ENCODE data around the gene CLEC2B.

CLEC2B gene

GRCh38 chr12:9829982-9830381 is 39.2 kb downstream of the CLEC2B start:
- no peak overlapping the region for H3K27ac ChIP-seq (ENCODE audit: low read depth, low read length)
- H3K4me3 ChIP-seq (ENCODE audit: insufficient read depth, low read length, poor library complexity, severe bottlenecking), result no peak overlapping the region
- H2AFZ ChIP-seq (ENCODE audit: low read depth, low read length, severe bottlenecking), result no peak overlapping the region
- H3K9ac ChIP-seq (ENCODE audit: low read length), result no peak overlapping the region
- no peaks in the 10 kb centered on the region for H4K20me1 ChIP-seq (ENCODE audit: low read depth, low read length)
- no peaks in the 10 kb centered on the region for H3F3A ChIP-seq (ENCODE audit: insufficient read depth)
- H3K36me3 ChIP-seq (ENCODE audit: low read length), result no peaks in the 10 kb centered on the region
- no peaks in the 10 kb centered on the region for H3K9me3 ChIP-seq (ENCODE audit: insufficient read depth, low read length)
- TF ChIP-seq EZH2phosphoT487 (conservative IDR thresholded peaks at IDR 0.05; ENCODE audit: low read length), result no peak
- no peak for TF ChIP-seq CTCF (IDR thresholded peaks at IDR 0.05; ENCODE audit: insufficient read depth, low read length, poor library complexity, severe bottlenecking)
- no peak overlapping the region for H3K4me2 ChIP-seq (ENCODE audit: low read depth, low read length, poor library complexity, severe bottlenecking)
- H3K9me2 ChIP-seq (replicated peaks; ENCODE audit: insufficient read depth, low read length), result no peaks in the 10 kb centered on the region
- H3K79me2 ChIP-seq (ENCODE audit: insufficient read depth, low read length), result no peaks in the 10 kb centered on the region
- H3K27me3 ChIP-seq (ENCODE audit: low read length), result no peaks in the 10 kb centered on the region

GRCh38 chr12:9829483-9829882 is 39.7 kb downstream of the CLEC2B start:
- Histone ChIP-seq H3K9me3 (ENCODE audit: insufficient read depth, low read length) (no peaks in the 10 kb centered on the region), H3K4me2 (ENCODE audit: low read depth, low read length, poor library complexity, severe bottlenecking) (no peak overlapping the region)

GRCh38 chr12:9827209-9827888 is 41.8 kb downstream of the CLEC2B start, which contains the start of gene KLRF1:
Gene KLRF1 (plus strand): TSS chr12:9827481. CDS start chr12:9827545, 64 bp downstream.
- Histone ChIP-seq H3K36me3 (ENCODE audit: low read length) (no peaks in the 10 kb centered on the region), H3K27me3 (ENCODE audit: low read length) (no peaks in the 10 kb centered on the region), H3K9ac (ENCODE audit: low read length) (no peak within 1 kb of the TSS), H3K27ac (ENCODE audit: low read depth, low read length) (no peak within 1 kb of the TSS), H3K79me2 (ENCODE audit: insufficient read depth, low read length) (no peaks in the 10 kb centered on the region), H4K20me1 (ENCODE audit: low read depth, low read length) (no peaks in the 10 kb centered on the region), H3K4me3 (ENCODE audit: insufficient read depth, low read length, poor library complexity, severe bottlenecking) (no peak within 1 kb of the TSS), H3K9me2 (replicated peaks; ENCODE audit: insufficient read depth, low read length) (no peaks in the 10 kb centered on the region), H3F3A (ENCODE audit: insufficient read depth) (no peaks in the 10 kb centered on the region), H3K4me2 (ENCODE audit: low read depth, low read length, poor library complexity, severe bottlenecking) (no peak within 1 kb of the TSS), H3K9me3 (ENCODE audit: insufficient read depth, low read length) (no peaks in the 10 kb centered on the region), H2AFZ (ENCODE audit: low read depth, low read length, severe bottlenecking) (no peak within 1 kb of the TSS)
- TF ChIP-seq CTCF (IDR thresholded peaks at IDR 0.05; ENCODE audit: insufficient read depth, low read length, poor library complexity, severe bottlenecking) (no peak), EZH2phosphoT487 (conservative IDR thresholded peaks at IDR 0.05; ENCODE audit: low read length) (no peak)

More at GRCh38 chr12:9829483-9829882, 39.7 kb downstream of the CLEC2B start:
- Histone ChIP-seq H3K79me2 (ENCODE audit: insufficient read depth, low read length) (no peaks in the 10 kb centered on the region), H3K27me3 (ENCODE audit: low read length) (no peaks in the 10 kb centered on the region), H3F3A (ENCODE audit: insufficient read depth) (no peaks in the 10 kb centered on the region), H3K9me2 (replicated peaks; ENCODE audit: insufficient read depth, low read length) (no peaks in the 10 kb centered on the region), H2AFZ (ENCODE audit: low read depth, low read length, severe bottlenecking) (no peak overlapping the region), H3K36me3 (ENCODE audit: low read length) (no peaks in the 10 kb centered on the region), H4K20me1 (ENCODE audit: low read depth, low read length) (no peaks in the 10 kb centered on the region), H3K4me3 (ENCODE audit: insufficient read depth, low read length, poor library complexity, severe bottlenecking) (no peak overlapping the region), H3K9ac (ENCODE audit: low read length) (no peak overlapping the region), H3K27ac (ENCODE audit: low read depth, low read length) (no peak overlapping the region)
- no peak for TF ChIP-seq CTCF (IDR thresholded peaks at IDR 0.05; ENCODE audit: insufficient read depth, low read length, poor library complexity, severe bottlenecking)
- no peak for TF ChIP-seq EZH2phosphoT487 (conservative IDR thresholded peaks at IDR 0.05; ENCODE audit: low read length)

All from SU-DHL-6 (cell line).